H7 (cell line): ENCODE measurements around the gene UTP11. TPM values are rescaled to one million over a fixed set of nuclear protein-coding genes. Genes with fewer than 3 reads are reported as not detected.
"Not testable (repeated sequence)": the region's sequence is repeated elsewhere in the genome, so short reads cannot be mapped to it uniquely, and the experiment has no call there.

Source experiments
- DNase-seq: peaks from one replicate; pipeline ENCODE4 v3.0.0; 2012
- H3K27me3 ChIP-seq: 2 replicates; pipeline ENCODE4 v1.6.0; 2011; ENCODE audit warnings: mild to moderate bottlenecking, low read length; ENCODE audit not compliant: control insufficient read depth, insufficient read depth
- H3K36me3 ChIP-seq: replicated peaks from 2 replicates; pipeline ENCODE4 v1.5.1; 2011; ENCODE audit warnings: low read length; ENCODE audit not compliant: control insufficient read depth, insufficient read depth
- H3K4me3 ChIP-seq: 2 replicates; pipeline ENCODE4 v1.5.1; 2011; ENCODE audit warnings: low read depth, mild to moderate bottlenecking, control low read depth, low read length, moderate library complexity; ENCODE audit not compliant: insufficient read depth
- total RNA-seq: library from RNA; depleted of rRNA; stranded (reverse); fragments of >200 nt; shearing (Covaris generic); gene quantifications from 2 replicates; pipeline ENCODE4 v1.2.3, GENCODE V29; 2014; rRNA removed

The UTP11 gene
- 70.5 and 87.7 TPM in 2 replicates for total RNA-seq

- peak; percentile 94 for DNase-seq
- no peaks in the 10 kb centered on the region for H3K27me3 ChIP-seq
- H3K4me3 ChIP-seq: peak within 1 kb of the TSS; percentile 97
- peaks cover 8% of the 10 kb centered on the region for H3K36me3 ChIP-seq
These were observed at the start of gene UTP11 for GRCh38 chr1:38012363-38013226. TSS of gene UTP11 (plus strand) at chr1:38012734. CDS start at chr1:38012803, 69 bp downstream.

DNA sequence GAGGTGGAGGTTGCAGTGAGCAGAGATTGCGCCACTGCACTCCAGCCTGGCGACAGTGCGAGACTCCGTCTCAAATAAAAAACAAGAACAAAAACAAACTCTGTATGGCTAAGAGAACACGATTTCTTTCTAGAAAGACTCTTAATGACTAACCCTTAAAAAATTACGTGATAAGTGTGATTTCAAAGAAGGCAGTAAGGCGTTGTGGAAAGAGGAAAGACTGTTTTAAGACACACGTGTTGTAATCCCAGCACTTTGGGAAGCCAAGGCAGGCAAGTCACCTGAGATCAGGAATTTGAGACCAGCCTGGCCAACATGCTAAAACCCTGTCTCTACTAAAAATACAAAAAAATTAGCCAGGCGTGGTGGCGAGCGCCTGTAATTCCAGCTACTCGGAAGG is 48.4 kb upstream of the UTP11 start:
- not testable (repeated sequence) for DNase-seq, H3K27me3 ChIP-seq, H3K4me3 ChIP-seq
- peaks cover 23% of the 10 kb centered on the region for H3K36me3 ChIP-seq

DNA sequence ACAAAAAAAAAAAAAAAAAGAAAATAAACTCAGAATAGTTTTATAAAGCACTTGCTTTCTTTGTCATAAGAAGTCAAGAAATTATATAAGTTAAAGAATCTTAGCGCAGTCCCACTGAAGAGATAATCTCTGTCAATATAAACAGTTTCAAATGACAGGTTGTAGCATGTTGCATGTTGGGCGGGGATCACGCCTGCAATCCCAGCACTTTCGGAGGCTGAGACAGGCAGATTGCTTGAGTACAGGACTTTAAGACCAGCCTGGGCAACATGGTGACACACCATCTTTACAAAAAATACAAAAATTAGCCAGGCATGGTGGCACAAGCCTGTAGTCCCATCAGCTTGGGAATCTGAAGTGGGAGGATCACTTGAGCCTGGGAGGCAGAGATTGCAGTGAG is 47.2 kb upstream of the UTP11 start:
- Histone ChIP-seq H3K36me3 (peaks cover 21% of the 10 kb centered on the region), H3K4me3 (no peak overlapping the region), H3K27me3 (no peaks in the 10 kb centered on the region)
- DNase-seq: no peak

- H3K4me3 ChIP-seq, H3K27me3 ChIP-seq, DNase-seq: not testable (repeated sequence)
- H3K36me3 ChIP-seq: peaks cover 26% of the 10 kb centered on the region
These were observed 38.9 kb upstream of the UTP11 start for GRCh38 chr1:37973684-37974083.

- no peak for DNase-seq
- H3K4me3 ChIP-seq: no peak overlapping the region
- H3K27me3 ChIP-seq: no peaks in the 10 kb centered on the region
- peaks cover 26% of the 10 kb centered on the region for H3K36me3 ChIP-seq
These were observed 38.0 kb upstream of the UTP11 start for GRCh38 chr1:37974567-37974966.

DNA sequence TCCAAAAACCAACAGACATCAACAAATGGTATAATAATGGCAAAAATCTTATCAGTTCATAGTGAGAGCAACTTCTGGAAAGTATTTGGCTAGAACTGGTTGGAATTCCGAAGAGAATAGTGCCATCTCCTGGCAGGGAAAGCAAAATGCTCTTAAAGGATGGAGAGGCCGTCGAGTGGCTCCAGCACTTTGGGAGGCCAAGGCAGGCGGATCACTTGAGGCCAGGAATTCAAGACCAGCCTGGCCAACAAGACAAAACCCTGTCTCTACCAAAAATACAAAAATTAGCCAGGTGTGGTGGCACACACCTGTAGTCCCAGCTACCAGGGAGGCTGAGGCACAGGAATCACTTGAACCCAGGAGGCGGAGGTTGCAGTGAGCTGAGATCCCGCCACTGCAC is 37.5 kb upstream of the UTP11 start:
- not testable (repeated sequence) for H3K27me3 ChIP-seq, H3K4me3 ChIP-seq
- peaks cover 30% of the 10 kb centered on the region for H3K36me3 ChIP-seq
- peak; percentile 55 for DNase-seq

GRCh38 chr1:37978541-37978940 is 34.0 kb upstream of the UTP11 start:
- Histone ChIP-seq H3K27me3 (no peaks in the 10 kb centered on the region), H3K36me3 (peaks cover 41% of the 10 kb centered on the region), H3K4me3 (no peak overlapping the region)
- no peak for DNase-seq

GRCh38 chr1:37983546-37983945 is 29.0 kb upstream of the UTP11 start:
- no peak overlapping the region for H3K4me3 ChIP-seq
- H3K36me3 ChIP-seq: peaks cover 50% of the 10 kb centered on the region
- no peak for DNase-seq
- H3K27me3 ChIP-seq: no peaks in the 10 kb centered on the region

DNA sequence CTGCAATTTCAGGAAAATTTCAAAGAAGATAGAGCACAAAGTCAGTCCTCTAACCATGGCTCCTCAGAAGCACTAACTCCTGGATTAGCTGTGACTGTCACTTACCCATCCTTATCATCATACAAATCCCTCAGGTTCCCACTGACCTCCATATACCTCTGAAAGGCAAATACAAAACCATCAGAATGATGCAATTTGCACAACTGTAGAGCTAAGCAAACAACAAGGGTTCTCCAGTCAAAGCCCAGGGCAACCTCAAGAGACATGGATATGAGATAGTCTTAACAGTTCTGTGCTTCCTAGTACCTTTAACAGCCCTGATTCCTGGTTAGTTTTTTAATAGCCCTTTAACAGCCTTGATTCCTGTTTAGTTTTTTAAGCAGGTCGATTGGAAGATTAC is 24.9 kb upstream of the UTP11 start:
- Histone ChIP-seq H3K4me3 (no peak overlapping the region), H3K27me3 (no peaks in the 10 kb centered on the region), H3K36me3 (peaks cover 29% of the 10 kb centered on the region)
- no peak for DNase-seq

- Histone ChIP-seq H3K4me3 (peak overlapping the region; percentile 100), H3K36me3 (peaks cover 19% of the 10 kb centered on the region), H3K27me3 (no peaks in the 10 kb centered on the region)
- peak; percentile 68 for DNase-seq
These were observed 23.1 kb upstream of the UTP11 start for GRCh38 chr1:37989361-37989930.

GRCh38 chr1:37994886-37995566 is 17.5 kb upstream of the UTP11 start:
- Histone ChIP-seq H3K27me3 (no peaks in the 10 kb centered on the region), H3K4me3 (no peak overlapping the region; the same call in 1 of the 2 replicates), H3K36me3 (peaks cover 11% of the 10 kb centered on the region)
- no peak for DNase-seq

GRCh38 chr1:37995751-37996345 is 16.7 kb upstream of the UTP11 start:
- DNase-seq: peak; percentile 88
- peak overlapping the region; percentile 37; the same call in 1 of the 2 replicates for H3K4me3 ChIP-seq
- H3K27me3 ChIP-seq: no peaks in the 10 kb centered on the region
- peaks cover 11% of the 10 kb centered on the region for H3K36me3 ChIP-seq

DNA sequence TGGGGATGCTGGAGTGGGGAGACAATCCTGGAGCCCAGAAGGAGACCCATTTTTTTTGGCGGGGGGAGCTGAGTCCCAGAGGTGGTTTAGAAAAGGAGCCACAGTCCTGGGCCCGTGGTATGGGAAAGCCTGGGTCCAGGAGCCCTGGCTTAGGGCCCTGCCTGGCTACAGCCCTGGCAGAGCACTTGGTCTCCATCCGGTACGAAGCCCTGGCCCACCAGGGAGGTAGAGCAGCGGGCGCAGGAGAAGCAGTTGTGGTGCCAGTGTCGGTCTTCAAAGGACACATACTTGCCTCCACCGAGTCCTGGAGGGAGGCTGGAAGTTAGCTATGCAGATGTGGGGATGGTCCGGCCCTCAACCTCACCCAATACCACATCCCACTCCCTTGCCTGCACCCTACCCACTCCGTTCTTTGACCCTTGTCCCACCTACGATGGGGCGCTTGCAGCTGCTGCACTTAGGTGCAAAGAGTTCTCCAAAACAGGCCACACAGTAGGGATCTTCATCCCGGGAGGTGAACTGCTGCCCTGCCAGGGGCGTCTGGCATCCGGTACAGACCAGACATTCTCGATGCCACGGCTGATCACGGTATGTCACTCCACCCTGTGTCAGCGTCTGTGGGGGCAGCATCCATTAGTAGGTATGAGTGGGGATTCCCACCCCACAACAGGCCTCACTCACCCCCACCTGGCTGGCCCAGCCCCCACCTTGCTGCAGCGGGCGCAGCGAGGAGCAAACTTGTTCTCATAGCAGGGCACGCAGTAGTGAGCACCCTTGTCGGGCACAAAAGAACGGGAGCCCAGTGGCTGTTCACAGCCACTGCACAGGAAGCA is 15.1 kb upstream of the UTP11 start:
- DNase-seq: no peak
- Histone ChIP-seq H3K4me3 (no peak overlapping the region), H3K27me3 (no peaks in the 10 kb centered on the region), H3K36me3 (peaks cover 11% of the 10 kb centered on the region)
